Spinal cord (tissue), 10 donors: ENCODE measurements around the gene TRABD2B. TPM values are rescaled to one million over a fixed set of nuclear protein-coding genes. Genes with fewer than 3 reads are reported as not detected.
A peak's percentile ranks its signal among the peaks of the same experiment; 100 is the strongest.
"Not testable (repeated sequence)": the region's sequence is repeated elsewhere in the genome, so short reads cannot be mapped to it uniquely, and the experiment has no call there.

Experiments
- DNase-seq, 6 donors: peaks; one replicate each; pipeline versions ENCODE4 v3.0.0 to v3.0.0-alpha.2; 2013 to 2015; ENCODE audit warnings: low spot score in 6 of 6, low read depth in 4 of 6
- H3K27ac ChIP-seq: one replicate; pipeline ENCODE4 v1.5.1; 2013; ENCODE audit warnings: low read depth, low read length, control low read depth
- H3K27me3 ChIP-seq: one replicate; pipeline ENCODE4 v1.6.1; 2013; ENCODE audit warnings: low read length; ENCODE audit not compliant: control insufficient read depth, insufficient read depth
- H3K36me3 ChIP-seq: one replicate; pipeline ENCODE4 v1.6.1; 2013; ENCODE audit warnings: low read length; ENCODE audit not compliant: control insufficient read depth, insufficient read depth
- H3K4me1 ChIP-seq: one replicate; pipeline ENCODE4 v1.6.1; 2013; ENCODE audit warnings: low read length; ENCODE audit not compliant: control insufficient read depth, insufficient read depth
- H3K4me3 ChIP-seq: one replicate; pipeline ENCODE4 v1.5.1; 2013; ENCODE audit warnings: low read depth, low read length, control low read depth
- H3K9me3 ChIP-seq: one replicate; pipeline ENCODE4 v1.6.1; 2013; ENCODE audit warnings: low read length; ENCODE audit not compliant: control insufficient read depth, insufficient read depth
- WGBS: methylation state at CpG from one replicate; pipeline ENCODE4 v1.1.5; 2013; ENCODE audit warnings: missing lambda C conversion rate; ENCODE audit not compliant: insufficient coverage; 5-methylcytosine and 5-hydroxymethylcytosine counted together
- polyA plus RNA-seq, 2 donors: library from polyadenylated mRNA; unstranded; fragments of 120-200 nt; gene quantifications; one replicate each; pipeline ENCODE4 v1.2.1, GENCODE V29; 2013; ENCODE audit not compliant: insufficient read length in 2 of 2
- total RNA-seq, 2 donors: library from RNA; depleted of rRNA in 1 of 2; stranded (reverse); fragments of 120-200 nt in 1 of 2; fragments of >200 nt in 1 of 2; gene quantifications; one replicate each; pipeline versions ENCODE4 v1.2.3 to v1.2.4, GENCODE V29; 2013 to 2014
- donor health status: healthy.

Gene TRABD2B
- total and polyA plus RNA-seq, 4 donors = 0.89 to 3.1 (median 1.6) TPM

DNA sequence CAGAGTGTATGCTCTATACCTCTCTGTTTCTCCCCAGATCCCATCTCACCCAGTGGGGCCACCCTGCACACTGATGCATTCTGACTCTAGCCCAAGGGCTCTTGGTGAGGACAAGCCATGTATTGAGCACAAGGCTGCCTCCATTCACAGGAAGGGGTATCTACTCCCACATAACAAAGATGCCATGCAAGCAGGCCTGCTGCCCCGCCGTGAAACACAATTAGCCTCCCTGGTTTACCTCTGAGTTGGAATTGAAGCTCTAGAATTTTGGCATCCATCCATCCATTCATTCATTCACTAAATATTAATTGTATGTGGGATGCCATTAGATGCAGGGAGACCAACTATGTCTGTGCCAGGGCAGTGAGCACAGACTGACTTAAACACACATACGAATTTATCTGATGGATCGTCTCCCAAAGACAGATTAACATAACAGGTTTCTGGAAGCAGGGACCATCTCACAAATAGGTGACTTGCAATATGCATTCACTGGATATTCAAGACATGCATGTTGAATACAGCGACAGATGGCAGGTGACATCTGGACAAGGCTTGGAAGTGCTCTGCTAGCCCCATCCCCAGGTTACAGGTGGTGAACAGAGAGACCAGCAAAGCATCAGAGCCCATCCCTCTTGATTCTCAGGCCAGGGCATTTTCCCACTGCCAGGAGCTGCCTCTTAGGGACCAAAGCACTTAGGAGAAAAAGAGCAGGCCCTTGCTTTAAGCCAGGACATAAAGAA is 34.3 kb downstream of the TRABD2B start:
- peak in 1 of 6 donors; percentile 31 for DNase-seq
- WGBS = 100% methylated on average over 3 of the region's 5 CpGs
- Histone ChIP-seq H3K27me3 (no peaks in the 10 kb centered on the region), H3K4me1 (peaks cover 3% of the 10 kb centered on the region), H3K4me3 (no peak overlapping the region), H3K9me3 (no peaks in the 10 kb centered on the region), H3K27ac (no peak overlapping the region), H3K36me3 (no peaks in the 10 kb centered on the region)

DNA sequence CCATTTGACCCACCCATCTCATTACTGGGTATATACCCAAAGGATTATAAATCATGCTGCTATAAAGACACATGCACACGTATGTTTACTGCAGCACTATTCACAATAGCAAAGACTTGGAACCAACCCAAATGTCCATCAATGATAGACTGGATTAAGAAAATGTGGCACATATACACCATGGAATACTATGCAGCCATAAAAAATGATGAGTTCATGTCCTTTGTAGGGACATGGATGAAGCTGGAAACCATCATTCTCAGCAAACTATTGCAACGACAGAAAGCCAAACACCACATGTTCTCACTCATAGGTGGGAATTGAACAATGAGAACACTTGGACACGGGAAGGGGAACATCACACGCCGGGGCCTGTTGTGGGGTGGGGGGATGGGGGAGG is 35.4 kb downstream of the TRABD2B start:
- H3K4me1 ChIP-seq, H3K36me3 ChIP-seq, H3K9me3 ChIP-seq, H3K27me3 ChIP-seq, H3K4me3 ChIP-seq, H3K27ac ChIP-seq, DNase-seq: not testable (repeated sequence)
- WGBS = no CpG with 5 or more reads among the region's 5 CpGs

DNA sequence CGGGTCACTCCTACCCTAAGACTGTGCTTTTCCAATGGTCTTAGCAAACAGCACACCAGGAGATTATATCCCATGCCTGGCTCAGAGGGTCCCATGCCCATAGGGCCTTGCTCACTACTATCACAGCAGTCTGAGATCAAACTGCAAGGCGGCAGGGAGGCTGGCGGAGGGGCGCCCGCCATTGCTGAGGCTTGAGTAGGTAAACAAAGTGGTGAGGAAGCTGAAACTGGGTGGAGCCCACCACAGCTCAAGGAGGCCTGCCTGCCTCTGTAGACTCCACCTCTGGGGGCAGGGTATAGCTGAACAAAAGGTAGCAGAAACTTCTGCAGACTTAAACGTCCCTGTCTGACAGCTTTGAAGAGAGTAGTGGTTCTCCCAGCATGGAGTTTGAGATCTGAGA is 40.7 kb downstream of the TRABD2B start:
- H3K4me3 ChIP-seq, H3K9me3 ChIP-seq, DNase-seq, H3K27me3 ChIP-seq, H3K36me3 ChIP-seq, H3K27ac ChIP-seq, H3K4me1 ChIP-seq: not testable (repeated sequence)
- 100% methylated on average over 1 of the region's 6 CpGs for WGBS

DNA sequence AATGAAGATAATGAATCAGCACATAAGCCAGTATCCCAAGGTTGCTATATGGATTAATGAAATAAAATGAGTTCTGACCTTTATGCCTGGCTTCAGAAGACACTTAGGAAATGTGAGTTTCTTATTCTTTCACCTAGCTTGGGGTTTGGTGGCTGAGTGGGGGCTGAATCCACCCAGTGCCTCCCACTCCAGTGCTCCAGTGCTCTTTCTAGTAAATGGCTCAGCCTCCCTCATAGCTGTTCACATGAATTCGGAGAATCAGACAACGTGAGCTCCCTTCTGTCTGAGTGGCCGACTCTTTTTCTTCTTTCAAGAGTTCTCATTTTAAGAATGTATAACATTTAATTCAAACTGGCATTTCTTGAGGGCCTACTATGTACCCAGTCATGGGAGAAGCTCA is 43.5 kb downstream of the TRABD2B start:
- Histone ChIP-seq H3K36me3 (no peaks in the 10 kb centered on the region), H3K9me3 (no peaks in the 10 kb centered on the region), H3K4me3 (no peak overlapping the region), H3K27me3 (no peaks in the 10 kb centered on the region), H3K4me1 (peaks cover 19% of the 10 kb centered on the region), H3K27ac (no peak overlapping the region)
- WGBS = no CpG with 5 or more reads among the region's 3 CpGs
- no peak for DNase-seq

DNA sequence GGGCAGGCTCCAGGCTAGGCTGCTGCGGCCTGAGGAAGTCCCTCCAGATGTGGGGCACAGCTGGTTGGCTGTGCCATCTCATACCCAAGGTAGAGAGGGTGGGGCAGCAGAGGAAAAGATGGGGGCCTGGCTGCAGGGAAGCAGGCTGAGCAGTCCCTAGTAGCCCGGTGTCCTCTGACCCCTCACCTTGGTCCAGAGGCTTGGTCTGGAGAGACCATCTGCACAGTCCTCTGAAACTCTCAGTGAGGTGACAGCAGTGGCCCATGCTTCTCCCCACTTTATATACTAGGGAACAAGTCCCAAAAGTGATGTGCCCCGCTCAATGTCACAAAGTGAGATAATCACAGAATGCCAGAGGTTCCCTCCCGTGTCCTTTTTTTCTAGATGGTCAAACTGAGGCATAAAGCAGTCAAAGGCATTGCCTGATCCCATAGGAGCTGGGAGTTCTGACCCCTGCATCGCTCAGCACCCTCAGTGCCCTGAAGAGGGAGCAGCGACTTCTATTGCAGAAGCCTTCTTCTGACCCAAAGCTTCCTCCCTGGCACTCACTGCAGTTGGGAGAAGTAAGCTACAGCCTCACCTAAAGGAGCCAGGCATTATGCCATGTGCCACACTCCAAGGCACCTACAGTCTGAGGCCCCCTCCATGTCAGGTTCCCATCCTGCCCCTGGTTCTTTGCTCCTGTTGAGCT is 45.5 kb downstream of the TRABD2B start:
- Histone ChIP-seq H3K36me3 (no peaks in the 10 kb centered on the region), H3K27ac (peak overlapping the region; percentile 42), H3K4me1 (peaks cover 19% of the 10 kb centered on the region), H3K4me3 (no peak overlapping the region), H3K9me3 (no peaks in the 10 kb centered on the region), H3K27me3 (no peaks in the 10 kb centered on the region)
- DNase-seq = no peak
- 76% methylated on average over 6 of the region's 6 CpGs for WGBS

DNA sequence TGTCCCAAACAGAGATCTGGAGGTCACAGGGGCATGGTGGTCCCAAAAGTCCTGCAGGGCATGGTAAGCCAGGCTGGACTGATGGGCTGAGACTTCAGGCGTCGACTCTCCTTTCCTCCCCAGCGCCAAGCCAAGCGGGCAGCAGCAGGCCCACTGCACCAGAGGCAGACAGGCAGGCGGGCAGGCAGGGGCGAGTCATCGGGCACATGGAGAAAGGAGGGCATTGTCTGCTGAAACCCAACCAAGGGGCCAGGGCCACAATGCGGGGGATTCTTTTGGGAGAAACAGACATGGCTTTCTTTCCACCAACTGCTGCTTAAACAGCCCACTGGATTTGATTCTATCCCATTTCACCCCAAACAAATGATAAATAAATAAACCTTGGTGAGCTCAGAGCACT is 46.2 kb downstream of the TRABD2B start:
- peak overlapping the region; percentile 61 for H3K27ac ChIP-seq
- H3K27me3 ChIP-seq = no peaks in the 10 kb centered on the region
- no peaks in the 10 kb centered on the region for H3K9me3 ChIP-seq
- no peak overlapping the region for H3K4me3 ChIP-seq
- 82% methylated on average over 6 of the region's 8 CpGs for WGBS
- H3K36me3 ChIP-seq = no peaks in the 10 kb centered on the region
- H3K4me1 ChIP-seq = peaks cover 19% of the 10 kb centered on the region
- peak in 1 of 6 donors; percentile 59 for DNase-seq

DNA sequence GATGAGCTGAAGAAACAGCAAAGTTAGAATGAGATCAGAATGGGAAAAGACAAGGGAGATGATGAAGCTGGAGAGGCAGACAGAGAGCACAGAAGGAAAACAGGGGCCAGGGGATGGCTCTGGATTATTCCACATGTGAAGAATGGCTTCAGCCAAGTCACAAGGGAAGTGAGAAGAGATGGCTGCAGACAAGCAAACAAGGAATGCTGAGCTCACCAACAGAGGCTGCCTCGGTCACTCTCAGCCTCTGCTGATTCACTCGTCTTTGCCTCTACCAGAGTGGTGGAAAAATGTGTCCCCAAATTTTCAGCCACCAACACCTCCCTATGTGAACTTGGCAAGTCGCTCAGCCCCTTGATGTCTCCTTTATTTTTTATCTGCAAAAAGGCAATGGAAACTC is 46.7 kb downstream of the TRABD2B start:
- Histone ChIP-seq H3K9me3 (no peaks in the 10 kb centered on the region), H3K27ac (peak overlapping the region; percentile 61), H3K4me1 (peaks cover 19% of the 10 kb centered on the region), H3K36me3 (no peaks in the 10 kb centered on the region), H3K4me3 (no peak overlapping the region), H3K27me3 (no peaks in the 10 kb centered on the region)
- WGBS = 69% methylated on average over 2 of the region's 3 CpGs
- no peak for DNase-seq

DNA sequence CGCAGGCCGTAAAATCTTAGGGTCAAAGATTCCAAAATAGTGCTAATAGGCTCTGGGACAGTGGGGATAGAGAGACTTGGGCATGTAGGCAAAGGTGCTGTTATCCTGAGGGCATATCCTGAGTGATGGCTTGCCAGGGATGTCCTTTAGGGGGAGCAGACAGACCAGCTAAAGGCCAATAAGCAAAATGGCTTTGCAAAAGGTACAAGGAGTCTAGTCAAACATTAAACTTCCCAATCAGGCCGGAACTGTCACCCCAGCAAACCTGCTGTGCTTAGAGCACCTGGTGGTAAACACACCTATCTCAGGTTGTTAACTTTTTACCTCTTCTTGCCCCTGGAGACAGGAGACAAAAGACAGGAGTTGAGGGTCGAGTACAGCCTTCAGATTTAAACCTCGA is 49.1 kb downstream of the TRABD2B start:
- H3K27me3 ChIP-seq = no peaks in the 10 kb centered on the region

DNA sequence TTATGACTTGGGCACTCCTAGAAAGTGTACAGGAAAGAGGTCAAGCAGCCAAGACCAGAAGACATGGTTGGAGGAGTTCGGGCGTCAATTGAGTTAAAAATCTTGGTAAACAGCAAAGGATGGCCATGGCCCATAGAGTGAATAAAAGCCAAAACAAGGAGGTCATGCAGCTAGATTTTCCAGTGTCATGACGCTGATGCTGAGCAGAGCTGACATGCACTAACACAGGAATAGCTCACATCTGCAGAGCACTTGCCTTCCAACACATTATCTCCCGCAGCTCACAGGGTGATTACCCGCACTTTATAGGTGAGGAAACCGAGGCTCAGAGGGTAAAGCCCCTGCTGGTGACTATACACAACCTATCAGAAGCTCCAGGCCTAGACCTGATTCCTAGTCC is 49.7 kb downstream of the TRABD2B start:
- Histone ChIP-seq H3K36me3 (no peaks in the 10 kb centered on the region), H3K9me3 (no peaks in the 10 kb centered on the region), H3K27me3 (no peaks in the 10 kb centered on the region), H3K27ac (no peak overlapping the region), H3K4me1 (peaks cover 19% of the 10 kb centered on the region), H3K4me3 (no peak overlapping the region)
- 96% methylated on average over 6 of the region's 6 CpGs for WGBS
- no peak for DNase-seq

More for the DNA sequence above, 49.1 kb downstream of the TRABD2B start:
- H3K9me3 ChIP-seq = no peaks in the 10 kb centered on the region
- H3K27ac ChIP-seq = no peak overlapping the region
- H3K36me3 ChIP-seq = no peaks in the 10 kb centered on the region
- DNase-seq = peak in 1 of 6 donors; percentile 46
- no peak overlapping the region for H3K4me3 ChIP-seq
- H3K4me1 ChIP-seq = peaks cover 19% of the 10 kb centered on the region
- WGBS = 93% methylated on average over 3 of the region's 5 CpGs

DNA sequence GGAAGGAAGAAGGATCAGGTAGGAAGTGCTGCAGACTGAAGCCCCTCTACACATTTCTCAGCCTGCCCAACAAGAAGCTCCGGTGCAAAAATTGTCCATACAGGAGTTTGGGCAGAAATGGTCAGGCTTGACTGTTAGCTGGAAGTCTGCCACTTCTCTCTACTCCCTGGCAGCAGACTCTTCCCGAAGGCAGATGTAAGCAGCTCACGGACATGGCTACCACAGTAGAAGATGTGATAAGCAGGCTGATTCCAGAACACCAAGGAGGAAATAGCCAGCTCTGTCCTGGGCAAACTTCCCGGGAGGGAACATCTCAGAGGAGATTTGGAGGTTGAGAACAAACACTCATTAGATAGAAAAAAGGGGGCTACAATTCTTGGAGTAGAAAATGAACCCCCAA is 52.6 kb downstream of the TRABD2B start:
- Histone ChIP-seq H3K27me3 (no peaks in the 10 kb centered on the region), H3K36me3 (no peaks in the 10 kb centered on the region), H3K4me1 (peaks cover 7% of the 10 kb centered on the region), H3K9me3 (no peaks in the 10 kb centered on the region), H3K27ac (no peak overlapping the region), H3K4me3 (no peak overlapping the region)
- 51% methylated on average over 2 of the region's 4 CpGs for WGBS
- peak in 1 of 6 donors; percentile 34 for DNase-seq
